Measurements from ENCODE around the gene GNAS. TPM values are rescaled to one million over a fixed set of nuclear protein-coding genes. Genes with fewer than 3 reads are reported as not detected.

Gene GNAS
- polyA plus RNA-seq, 3 donors from 2014 or later: 70.1 to 127 (median 107) TPM

DNA sequence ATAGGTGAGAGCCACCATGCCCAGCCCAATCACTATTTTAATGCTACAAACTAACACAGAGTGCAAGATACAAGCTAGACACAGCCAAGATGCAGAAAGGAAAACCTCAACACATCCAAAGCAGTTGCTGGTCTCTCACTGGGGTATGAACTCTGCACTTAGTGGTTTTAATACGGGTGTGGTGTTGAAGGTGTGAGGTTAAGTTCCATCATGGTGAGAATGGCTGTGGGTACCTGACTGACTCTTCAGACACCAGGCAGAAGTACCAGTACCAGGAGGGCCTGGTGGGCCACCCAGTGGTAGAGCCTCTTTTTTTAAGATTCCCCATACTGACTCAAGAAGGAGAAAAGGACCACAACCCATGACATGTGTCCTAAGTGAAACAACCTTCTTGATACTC, 14.8 kb upstream of the GNAS start:
- Mint-ChIP-seq H3K4me3 (peak overlapping the region in 2 of 5 donors; percentile 40 to 42), H3K9me3 (no peaks in the 10 kb centered on the region), H3K27me3 (ENCODE audit: low read depth in 3 of 3) (peaks cover 7 to 24% (median 22%) of the 10 kb centered on the region in 3 donors), H3K27ac (peak overlapping the region in 2 of 6 donors; percentile 44 to 73), H3K36me3 (no peaks in the 10 kb centered on the region), H3K4me1 (peaks cover 12 to 25% of the 10 kb centered on the region in 2 donors)
- peak; percentile 20 to 40 (median 36) for DNase-seq

DNA sequence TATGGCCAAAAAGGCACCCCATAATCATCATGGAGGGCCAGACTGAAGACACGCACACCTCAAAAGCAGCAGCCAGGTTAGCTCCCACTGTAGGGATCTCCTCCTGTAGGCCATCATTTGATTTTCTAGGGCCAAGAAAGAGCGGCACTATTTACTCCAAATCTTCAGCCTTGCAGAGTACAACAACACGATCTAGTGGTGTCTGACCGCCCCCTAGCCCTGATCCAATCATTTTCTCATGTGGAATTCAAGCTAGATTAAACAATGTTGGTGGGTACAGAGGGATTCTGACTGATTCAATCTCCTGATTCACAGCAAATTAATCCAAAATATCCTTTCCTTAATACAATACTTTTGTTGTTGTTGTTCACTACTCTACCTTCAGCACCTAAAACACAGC, 14.3 kb upstream of the GNAS start:
- Mint-ChIP-seq H3K36me3 (no peaks in the 10 kb centered on the region), H3K9me3 (no peaks in the 10 kb centered on the region), H3K27ac (peak overlapping the region in 1 of 6 donors; percentile 44), H3K4me3 (no peak overlapping the region), H3K4me1 (peaks cover 12 to 25% of the 10 kb centered on the region in 2 donors), H3K27me3 (ENCODE audit: low read depth in 3 of 3) (peaks cover 8 to 24% (median 23%) of the 10 kb centered on the region in 3 donors)
- DNase-seq: no peak

DNA sequence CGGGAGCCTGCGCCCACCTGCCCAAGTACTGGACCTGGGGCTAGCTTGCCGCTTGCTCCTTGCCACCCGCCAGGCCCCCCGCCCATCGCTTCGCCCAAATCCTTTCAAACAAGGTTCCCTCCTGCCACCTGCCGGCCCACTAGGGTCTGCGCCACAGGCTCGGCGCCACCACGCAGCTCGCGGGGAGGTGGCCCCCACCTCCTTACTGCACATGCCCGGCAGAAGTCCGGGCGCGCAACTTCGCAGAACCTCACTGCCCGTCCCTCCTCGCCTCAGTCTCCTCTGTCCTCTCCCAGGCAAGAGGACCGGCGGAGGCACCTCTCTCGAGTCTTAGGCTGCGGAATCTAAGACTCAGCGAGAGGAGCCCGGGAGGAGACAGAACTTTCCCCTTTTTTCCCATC, 13.0 kb upstream of the GNAS start:
- Mint-ChIP-seq H3K4me3 (no peak overlapping the region), H3K27me3 (ENCODE audit: low read depth in 3 of 3) (peaks cover 14 to 22% (median 20%) of the 10 kb centered on the region in 3 donors), H3K4me1 (peaks cover 12 to 25% of the 10 kb centered on the region in 2 donors), H3K36me3 (no peaks in the 10 kb centered on the region), H3K27ac (no peak overlapping the region), H3K9me3 (no peaks in the 10 kb centered on the region)
- DNase-seq: peak in 1 of 3 donors; percentile 17

- Mint-ChIP-seq H3K9me3 (no peaks in the 10 kb centered on the region), H3K4me1 (peaks cover 12 to 25% of the 10 kb centered on the region in 2 donors), H3K27ac (no peak overlapping the region), H3K36me3 (no peaks in the 10 kb centered on the region), H3K4me3 (no peak overlapping the region), H3K27me3 (ENCODE audit: low read depth in 3 of 3) (peaks cover 18 to 22% (median 20%) of the 10 kb centered on the region in 3 donors)
- DNase-seq: no peak
Observed at GRCh38 chr20:58839991-58840747, 12.3 kb upstream of the GNAS start.

- Mint-ChIP-seq H3K36me3 (no peaks in the 10 kb centered on the region), H3K4me1 (peaks cover 12 to 24% of the 10 kb centered on the region in 2 donors), H3K9me3 (no peaks in the 10 kb centered on the region), H3K27ac (no peak overlapping the region), H3K27me3 (ENCODE audit: low read depth in 3 of 3) (peaks cover 20 to 21% (median 20%) of the 10 kb centered on the region in 3 donors), H3K4me3 (no peak overlapping the region)
- no peak for DNase-seq
Observed at GRCh38 chr20:58840816-58841538, 11.5 kb upstream of the GNAS start.

GRCh38 chr20:58841539-58842264, 10.8 kb upstream of the GNAS start:
- Mint-ChIP-seq H3K36me3 (no peaks in the 10 kb centered on the region), H3K27ac (no peak overlapping the region), H3K27me3 (ENCODE audit: low read depth in 3 of 3) (peaks cover 15 to 20% (median 20%) of the 10 kb centered on the region in 3 donors)

DNA sequence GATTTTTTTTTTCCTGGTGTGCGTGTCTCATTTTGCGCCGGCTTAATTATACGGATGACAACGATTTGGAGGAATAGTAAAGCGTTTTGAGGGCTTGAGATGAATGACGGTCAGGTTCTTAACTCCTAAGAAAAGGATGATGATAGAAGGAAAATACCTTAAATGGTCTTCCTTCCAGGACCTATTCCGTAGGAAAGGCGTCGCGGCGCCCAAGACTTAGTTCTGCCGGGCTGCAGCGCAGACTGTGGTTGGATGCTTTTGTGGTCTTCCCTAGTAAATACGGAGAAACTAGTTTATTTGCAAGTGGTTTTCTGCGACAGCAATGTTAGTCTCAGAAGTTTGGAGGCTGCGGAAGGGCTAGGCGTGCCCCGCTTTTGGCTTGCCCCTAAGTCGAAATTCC, 10.2 kb upstream of the GNAS start:
- Mint-ChIP-seq H3K4me1 (peaks cover 10 to 14% of the 10 kb centered on the region in 2 donors), H3K36me3 (no peaks in the 10 kb centered on the region), H3K27me3 (ENCODE audit: low read depth in 3 of 3) (peaks cover 18 to 20% (median 20%) of the 10 kb centered on the region in 3 donors), H3K9me3 (no peaks in the 10 kb centered on the region), H3K4me3 (no peak overlapping the region), H3K27ac (no peak overlapping the region)
- DNase-seq: no peak

More at GRCh38 chr20:58841539-58842264, 10.8 kb upstream of the GNAS start:
- Mint-ChIP-seq H3K4me1 (peaks cover 12 to 18% of the 10 kb centered on the region in 2 donors), H3K9me3 (no peaks in the 10 kb centered on the region), H3K4me3 (no peak overlapping the region)
- no peak for DNase-seq

- Mint-ChIP-seq H3K27me3 (ENCODE audit: low read depth in 3 of 3) (peaks cover 13 to 23% (median 20%) of the 10 kb centered on the region in 3 donors), H3K27ac (no peak overlapping the region), H3K36me3 (no peaks in the 10 kb centered on the region), H3K9me3 (no peaks in the 10 kb centered on the region), H3K4me1 (peaks cover 2 to 11% of the 10 kb centered on the region in 2 donors), H3K4me3 (no peak overlapping the region)
- DNase-seq: no peak
Observed at GRCh38 chr20:58843128-58843556, 9.4 kb upstream of the GNAS start.

DNA sequence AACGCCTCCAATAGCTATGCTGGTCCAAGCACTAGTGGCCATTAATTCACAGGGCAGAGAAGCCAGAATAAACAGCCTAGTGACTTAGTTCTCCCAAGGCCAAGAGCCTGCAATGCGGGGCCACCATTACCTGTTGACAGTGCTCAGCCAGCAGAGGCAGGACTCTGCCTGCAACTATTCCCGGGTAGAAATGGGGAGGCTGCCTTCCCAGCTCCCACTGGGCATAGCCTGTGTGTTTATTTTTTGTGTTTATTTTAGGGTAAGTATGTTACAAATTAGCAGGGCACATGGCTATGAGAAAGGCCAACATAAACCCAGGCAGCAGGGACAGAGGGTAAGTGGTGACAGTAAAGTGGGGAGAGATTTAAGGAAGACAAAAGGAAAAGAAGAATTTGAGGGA, 6.8 kb upstream of the GNAS start:
- H3K27me3 Mint-ChIP-seq (ENCODE audit: low read depth in 3 of 3): peaks cover 14 to 25% (median 14%) of the 10 kb centered on the region in 3 donors
- H3K27ac Mint-ChIP-seq: no peak overlapping the region

GRCh38 chr20:58847463-58847862, 5.1 kb upstream of the GNAS start:
- no peaks in the 10 kb centered on the region for H3K9me3 Mint-ChIP-seq
- H3K4me3 Mint-ChIP-seq: peak overlapping the region in 1 of 5 donors; percentile 28
- H3K27me3 Mint-ChIP-seq (ENCODE audit: low read depth in 3 of 3): peaks cover 12 to 30% (median 13%) of the 10 kb centered on the region in 3 donors
- peaks cover 10 to 18% of the 10 kb centered on the region in 2 donors for H3K4me1 Mint-ChIP-seq
- no peak for DNase-seq
- no peak overlapping the region for H3K27ac Mint-ChIP-seq
- no peaks in the 10 kb centered on the region for H3K36me3 Mint-ChIP-seq

More for the DNA sequence above, 6.8 kb upstream of the GNAS start:
- no peaks in the 10 kb centered on the region for H3K9me3 Mint-ChIP-seq
- no peaks in the 10 kb centered on the region for H3K36me3 Mint-ChIP-seq
- DNase-seq: no peak
- peaks cover 2 to 9% of the 10 kb centered on the region in 2 donors for H3K4me1 Mint-ChIP-seq
- H3K4me3 Mint-ChIP-seq: no peak overlapping the region

DNA sequence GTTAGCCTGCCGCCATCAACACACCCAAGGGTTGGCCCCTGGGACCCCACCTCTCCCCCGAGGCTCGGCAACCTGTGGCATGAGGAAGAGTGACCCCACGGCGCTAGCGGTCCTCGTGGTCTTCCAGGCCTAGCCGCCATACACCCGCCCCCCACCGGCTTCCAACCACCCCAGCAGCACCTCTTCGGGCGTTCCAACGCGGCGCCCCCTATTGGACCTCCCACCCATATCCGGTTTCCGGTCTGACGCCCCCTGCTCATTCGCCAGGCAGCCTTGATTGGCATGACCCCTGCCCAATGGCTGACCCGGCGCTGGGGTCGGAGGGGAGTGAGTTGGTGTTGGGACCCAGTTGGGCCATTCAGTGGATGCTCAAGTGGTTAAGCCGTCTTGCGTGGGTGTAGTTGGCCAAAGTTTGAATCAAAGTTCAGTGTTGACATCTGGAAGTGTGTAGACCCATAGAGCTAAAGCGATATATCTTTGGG, 1.8 kb upstream of the GNAS start, which contains the start of gene GNAS-AS1:
Gene GNAS-AS1 (minus strand): TSS at position 210 of the 482 bp plus-strand sequence.
- Mint-ChIP-seq H3K36me3 (no peaks in the 10 kb centered on the region), H3K4me3 (peak within 1 kb of the TSS; percentile 83 to 95 (median 88)), H3K27me3 (ENCODE audit: low read depth in 3 of 3) (peaks cover 6 to 18% (median 17%) of the 10 kb centered on the region in 3 donors), H3K4me1 (peaks cover 16 to 18% of the 10 kb centered on the region in 2 donors), H3K9me3 (no peaks in the 10 kb centered on the region), H3K27ac (peak within 1 kb of the TSS in 3 of 6 donors; percentile 2 to 26 (median 24))
- peak; percentile 54 to 76 (median 64) for DNase-seq

GRCh38 chr20:58851221-58851968, 1.1 kb upstream of the GNAS start:
- H3K4me1 Mint-ChIP-seq: peaks cover 16 to 18% of the 10 kb centered on the region in 2 donors
- no peak for DNase-seq
- peaks cover 6 to 21% (median 18%) of the 10 kb centered on the region in 3 donors for H3K27me3 Mint-ChIP-seq (ENCODE audit: low read depth in 3 of 3)
- H3K36me3 Mint-ChIP-seq: no peaks in the 10 kb centered on the region
- no peak overlapping the region for H3K27ac Mint-ChIP-seq
- H3K9me3 Mint-ChIP-seq: no peaks in the 10 kb centered on the region
- peak overlapping the region; percentile 83 to 95 (median 88) for H3K4me3 Mint-ChIP-seq
